Kidney (tissue), 14 donors: Measurements from ENCODE around the gene PCMT1. TPM values are rescaled to one million over a fixed set of nuclear protein-coding genes. Genes with fewer than 3 reads are reported as not detected.
"Not testable (repeated sequence)": the region's sequence is repeated elsewhere in the genome, so short reads cannot be mapped to it uniquely, and the experiment has no call there.

Source experiments
- DNase-seq, 5 donors: peaks; one replicate each; pipeline ENCODE4 v3.0.0-alpha.2; 2013 to 2020
- FAIRE-seq: peaks from 2 replicates; lab custom pipeline; 2012; peaks lifted over from hg19 to GRCh38; lab: Jason Lieb, UNC
- H3K27ac ChIP-seq, 2 donors: one replicate each; pipeline ENCODE4 v1.7.0; 2013; ENCODE audit warnings: low read depth in 2 of 2, low read length in 2 of 2, inconsistent platforms in 1 of 2
- H3K27me3 ChIP-seq: one replicate; pipeline ENCODE4 v1.7.1; 2013; ENCODE audit warnings: low read length, inconsistent platforms; ENCODE audit not compliant: control insufficient read depth, insufficient read depth
- H3K36me3 ChIP-seq, 3 donors: one replicate each; pipeline versions ENCODE4 v1.7.0 to v1.7.1; 2013; ENCODE audit warnings: low read length in 3 of 3, control low read depth in 1 of 3, inconsistent platforms in 1 of 3; ENCODE audit not compliant: insufficient read depth in 3 of 3, control insufficient read depth in 2 of 3
- H3K4me1 ChIP-seq, 3 donors: one replicate each; pipeline versions ENCODE4 v1.7.0 to v1.7.1; 2013; ENCODE audit warnings: low read length in 3 of 3, inconsistent platforms in 1 of 3, low read depth in 1 of 3; ENCODE audit not compliant: control insufficient read depth in 2 of 3, insufficient read depth in 2 of 3
- H3K4me3 ChIP-seq, 3 donors: one replicate each; pipeline versions ENCODE4 v1.7.0 to v1.8.1; 2013; ENCODE audit warnings: low read length in 3 of 3, control low read depth in 1 of 3, inconsistent platforms in 1 of 3
- H3K9ac ChIP-seq, 3 donors: one replicate each; pipeline versions ENCODE4 v1.7.0 to v1.7.1; 2013; ENCODE audit warnings: low read length in 3 of 3, control low read depth in 1 of 3, inconsistent platforms in 1 of 3
- H3K9me3 ChIP-seq, 3 donors: one replicate each; pipeline versions ENCODE4 v1.7.0 to v1.7.1; 2013; ENCODE audit warnings: low read length in 3 of 3, control low read depth in 1 of 3, inconsistent platforms in 1 of 3; ENCODE audit not compliant: control insufficient read depth in 2 of 3, insufficient read depth in 1 of 3
- intact Hi-C: fragments of 100-400 bp; cut with DNase I; formaldehyde crosslinking; loops from one replicate; pipeline ENCODE4 v1.11.1; 2022
- polyA plus RNA-seq: library from polyadenylated mRNA; stranded (reverse); fragments of 350-450 nt; fragmentation: Illumina TruSeq; extraction: RNeasy Lipid Tissue Mini Kit (QIAGEN cat#74804); gene quantifications from one replicate; pipeline ENCODE4 v1.2.3, GENCODE V29; 2014; ENCODE audit warnings: low read depth, low replicate concordance; ENCODE audit not compliant: insufficient read depth
- total RNA-seq: library from RNA; stranded (reverse); fragmentation: NEBNext Ultra II Directional; extraction: Animal tissue kit (Norgen Biotek cat#: 25700); gene quantifications from one replicate; pipeline ENCODE4 v1.2.1, GENCODE V29; 2021
- TF ChIP-seq, protein P1 (sequence below): IDR thresholded peaks from 3 replicates; pipeline ENCODE4 v1.5.1; 2012; ENCODE audit warnings: mild to moderate bottlenecking, moderate library complexity, borderline replicate concordance; ENCODE audit not compliant: insufficient read depth; ENCODE audit errors: extremely low read depth
- donor health status: control.
- donor health status: control.
- donor health status: control.
- donor health status: control.
- donor health status: control.
- donor health status: DM: yes; HTN: yes; CAD: no.
- donor health status: Normal renal cell carcinoma (clear cell type).

PCMT1 gene
- total and polyA plus RNA-seq, 2 donors from 2014 or later, result 62.8 to 71.2 TPM

DNA sequence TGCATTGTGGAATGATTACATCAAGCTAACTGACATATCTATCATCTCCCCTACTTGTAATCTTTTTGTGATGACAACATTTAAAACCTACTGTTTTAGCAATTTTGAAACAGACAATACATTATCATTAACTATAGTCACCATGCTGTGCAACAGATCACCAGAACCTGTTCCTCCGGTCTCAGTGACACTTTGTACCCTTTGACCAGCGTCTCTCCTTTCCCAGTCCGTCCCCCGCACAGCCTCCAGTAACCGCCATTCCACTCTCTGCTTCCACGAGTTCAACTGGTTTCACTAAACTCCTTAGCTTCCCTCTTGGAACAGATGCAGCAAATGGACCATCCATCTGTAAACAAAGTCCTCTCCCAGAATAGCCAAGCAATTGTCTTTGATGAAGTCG is 92.8 kb downstream of the PCMT1 start:
- TF ChIP-seq, protein P1, sequence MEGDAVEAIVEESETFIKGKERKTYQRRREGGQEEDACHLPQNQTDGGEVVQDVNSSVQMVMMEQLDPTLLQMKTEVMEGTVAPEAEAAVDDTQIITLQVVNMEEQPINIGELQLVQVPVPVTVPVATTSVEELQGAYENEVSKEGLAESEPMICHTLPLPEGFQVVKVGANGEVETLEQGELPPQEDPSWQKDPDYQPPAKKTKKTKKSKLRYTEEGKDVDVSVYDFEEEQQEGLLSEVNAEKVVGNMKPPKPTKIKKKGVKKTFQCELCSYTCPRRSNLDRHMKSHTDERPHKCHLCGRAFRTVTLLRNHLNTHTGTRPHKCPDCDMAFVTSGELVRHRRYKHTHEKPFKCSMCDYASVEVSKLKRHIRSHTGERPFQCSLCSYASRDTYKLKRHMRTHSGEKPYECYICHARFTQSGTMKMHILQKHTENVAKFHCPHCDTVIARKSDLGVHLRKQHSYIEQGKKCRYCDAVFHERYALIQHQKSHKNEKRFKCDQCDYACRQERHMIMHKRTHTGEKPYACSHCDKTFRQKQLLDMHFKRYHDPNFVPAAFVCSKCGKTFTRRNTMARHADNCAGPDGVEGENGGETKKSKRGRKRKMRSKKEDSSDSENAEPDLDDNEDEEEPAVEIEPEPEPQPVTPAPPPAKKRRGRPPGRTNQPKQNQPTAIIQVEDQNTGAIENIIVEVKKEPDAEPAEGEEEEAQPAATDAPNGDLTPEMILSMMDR, result no peak
- Histone ChIP-seq H3K4me1 (peaks cover 0 to 8% (median 0%) of the 10 kb centered on the region in 3 donors), H3K27me3 (no peaks in the 10 kb centered on the region), H3K36me3 (peaks cover 0 to 7% (median 6%) of the 10 kb centered on the region in 3 donors), H3K9me3 (no peaks in the 10 kb centered on the region), H3K4me3 (no peak overlapping the region), H3K27ac (no peak overlapping the region), H3K9ac (no peak overlapping the region)
- DNase-seq (no peak), FAIRE-seq (no peak)
- intact Hi-C loops, result no loop called here

DNA sequence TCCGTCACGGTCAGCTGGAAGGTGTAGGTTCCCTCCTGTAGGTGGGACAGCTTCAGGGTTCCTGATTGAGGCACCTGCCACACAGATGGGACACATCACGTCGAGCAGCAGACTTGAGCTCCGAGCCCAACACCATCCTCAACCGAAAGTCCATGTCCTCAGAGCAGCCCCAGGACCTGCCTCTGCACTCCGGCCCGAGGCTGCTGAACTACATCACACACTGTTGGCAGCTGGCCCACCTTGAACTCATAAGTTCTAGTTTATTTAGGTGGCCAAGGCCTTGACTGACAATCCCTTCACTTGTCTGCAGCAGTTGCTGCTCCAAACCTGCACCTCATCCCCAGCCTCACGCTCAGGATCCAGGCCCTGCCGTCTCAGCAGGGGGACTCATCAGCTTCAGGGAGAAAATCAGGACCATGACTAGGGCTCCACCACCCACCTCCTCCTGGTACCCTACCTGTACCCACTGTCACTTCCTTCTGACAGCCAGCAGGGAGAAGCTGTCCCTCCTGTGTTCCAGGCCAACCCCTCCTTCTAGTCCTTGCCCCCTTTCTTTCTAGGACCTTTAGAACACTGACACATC is 93.6 kb downstream of the PCMT1 start:
- TF ChIP-seq, protein P1, result no peak
- DNase-seq (no peak), FAIRE-seq (no peak)
- intact Hi-C loops, result no loop called here
- no peak overlapping the region for H3K9ac ChIP-seq
- H3K27me3 ChIP-seq, result no peaks in the 10 kb centered on the region
- H3K9me3 ChIP-seq, result no peaks in the 10 kb centered on the region
- peaks cover 0 to 7% (median 6%) of the 10 kb centered on the region in 3 donors for H3K36me3 ChIP-seq
- H3K27ac ChIP-seq, result no peak overlapping the region
- no peak overlapping the region for H3K4me3 ChIP-seq
- peaks cover 0 to 8% (median 0%) of the 10 kb centered on the region in 3 donors for H3K4me1 ChIP-seq

DNA sequence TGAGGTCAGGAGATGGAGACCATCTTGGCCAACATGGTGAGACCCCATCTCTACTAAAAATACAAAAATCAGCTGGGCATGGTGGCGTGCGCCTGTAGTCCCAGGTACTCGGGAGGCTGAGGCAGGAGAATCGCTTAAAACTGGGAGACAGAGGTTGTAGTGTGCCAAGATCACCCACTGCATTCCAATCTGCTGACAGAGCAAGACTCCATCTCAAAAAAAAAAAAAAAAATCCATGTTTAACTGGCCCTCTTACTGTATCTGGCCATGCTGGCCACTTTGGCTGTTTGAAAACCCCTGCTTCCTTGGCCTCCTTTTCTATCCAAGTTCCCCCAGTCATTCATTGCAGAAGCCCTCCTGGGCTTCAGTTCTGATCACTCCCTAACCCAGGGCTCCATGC is 94.5 kb downstream of the PCMT1 start:
- DNase-seq, FAIRE-seq, H3K27ac ChIP-seq, H3K4me1 ChIP-seq, H3K9ac ChIP-seq, H3K27me3 ChIP-seq, H3K4me3 ChIP-seq, intact Hi-C loops, H3K36me3 ChIP-seq, H3K9me3 ChIP-seq: not testable (repeated sequence)

DNA sequence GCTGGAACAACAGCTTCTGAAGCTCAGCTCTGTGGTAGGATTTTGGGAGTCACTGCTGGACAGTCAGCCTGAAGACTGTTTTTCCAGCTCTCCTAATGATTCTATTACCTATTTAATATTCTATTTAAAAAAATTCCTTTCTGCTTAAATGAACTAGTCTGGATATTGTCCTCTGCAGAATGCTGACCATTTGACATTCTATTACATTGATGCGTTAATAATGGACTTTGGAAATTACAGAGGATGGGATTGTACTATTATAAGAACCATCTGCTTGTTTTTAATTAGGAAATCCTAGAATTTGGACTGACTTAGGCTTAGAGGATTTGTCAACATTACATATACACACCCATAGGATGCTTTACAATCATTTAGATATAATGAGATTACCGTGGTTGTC is 94.9 kb downstream of the PCMT1 start:
- no peaks in the 10 kb centered on the region for H3K9me3 ChIP-seq
- no peaks in the 10 kb centered on the region for H3K27me3 ChIP-seq
- H3K27ac ChIP-seq, result no peak overlapping the region
- peaks cover 0 to 8% (median 0%) of the 10 kb centered on the region in 3 donors for H3K4me1 ChIP-seq
- FAIRE-seq, result no peak
- intact Hi-C loops, result no loop called here
- no peak for DNase-seq
- peaks cover 0 to 7% (median 6%) of the 10 kb centered on the region in 3 donors for H3K36me3 ChIP-seq
- H3K4me3 ChIP-seq, result no peak overlapping the region
- TF ChIP-seq, protein P1, result no peak
- no peak overlapping the region for H3K9ac ChIP-seq
